Measurements from ENCODE around the gene RUNX1.

Gene RUNX1

GRCh38 chr21:35048706-35049617, at the start of gene RUNX1:
Gene RUNX1 (minus strand): TSS chr21:35049302.
- DNase-seq (ENCODE audit: low read depth) = peak; percentile 65

GRCh38 chr21:35097525-35097924, 48.4 kb upstream of the RUNX1 start:
- DNase-seq (ENCODE audit: low read depth) = no peak

- no peak for DNase-seq (ENCODE audit: low read depth)
Observed at GRCh38 chr21:35096959-35097358, 47.9 kb upstream of the RUNX1 start.

- no peak for DNase-seq (ENCODE audit: low read depth)
Observed at GRCh38 chr21:35095859-35096291, 46.8 kb upstream of the RUNX1 start.

- no peak for DNase-seq (ENCODE audit: low read depth)
Observed at GRCh38 chr21:35093514-35093913, 44.4 kb upstream of the RUNX1 start.

GRCh38 chr21:35091496-35091895, 42.4 kb upstream of the RUNX1 start:
- no peak for DNase-seq (ENCODE audit: low read depth)

- no peak for DNase-seq (ENCODE audit: low read depth)
Observed at GRCh38 chr21:35090403-35090802, 41.3 kb upstream of the RUNX1 start.

GRCh38 chr21:35088319-35088771, 39.2 kb upstream of the RUNX1 start:
- DNase-seq (ENCODE audit: low read depth) = no peak

- DNase-seq (ENCODE audit: low read depth) = no peak
Observed at GRCh38 chr21:35086357-35086756, 37.3 kb upstream of the RUNX1 start.

GRCh38 chr21:35084869-35085268, 35.8 kb upstream of the RUNX1 start:
- DNase-seq (ENCODE audit: low read depth) = no peak

- DNase-seq (ENCODE audit: low read depth) = no peak
Observed at GRCh38 chr21:35083246-35083645, 34.1 kb upstream of the RUNX1 start.

GRCh38 chr21:35081861-35082260, 32.8 kb upstream of the RUNX1 start:
- no peak for DNase-seq (ENCODE audit: low read depth)

- DNase-seq (ENCODE audit: low read depth) = no peak
Observed at GRCh38 chr21:35079181-35079580, 30.1 kb upstream of the RUNX1 start.

- no peak for DNase-seq (ENCODE audit: low read depth)
Observed at GRCh38 chr21:35077975-35078374, 28.9 kb upstream of the RUNX1 start.

- no peak for DNase-seq (ENCODE audit: low read depth)
Observed at GRCh38 chr21:35077466-35077865, 28.4 kb upstream of the RUNX1 start.

- no peak for DNase-seq (ENCODE audit: low read depth)
Observed at GRCh38 chr21:35075546-35075945, 26.4 kb upstream of the RUNX1 start.

- no peak for DNase-seq (ENCODE audit: low read depth)
Observed at GRCh38 chr21:35072960-35073359, 23.9 kb upstream of the RUNX1 start.

- DNase-seq (ENCODE audit: low read depth) = no peak
Observed at GRCh38 chr21:35072557-35072956, 23.5 kb upstream of the RUNX1 start.

GRCh38 chr21:35071347-35071746, 22.2 kb upstream of the RUNX1 start:
- DNase-seq (ENCODE audit: low read depth) = no peak

GRCh38 chr21:35070436-35070835, 21.3 kb upstream of the RUNX1 start:
- no peak for DNase-seq (ENCODE audit: low read depth)

- DNase-seq (ENCODE audit: low read depth) = no peak
Observed at GRCh38 chr21:35066824-35067223, 17.7 kb upstream of the RUNX1 start.

GRCh38 chr21:35063428-35064172, 14.5 kb upstream of the RUNX1 start:
- DNase-seq (ENCODE audit: low read depth) = no peak

GRCh38 chr21:35062016-35062415, 12.9 kb upstream of the RUNX1 start:
- no peak for DNase-seq (ENCODE audit: low read depth)

All from stimulated activated CD8-positive, alpha-beta memory T cell treated with anti-CD3 and anti-CD28 coated beads, Interleukin-12 subunit alpha, Interleukin-12 subunit beta, amount 100 ng/mL, for 4 hours (primary cell).